AG04450 (cell line): ENCODE results near the gene KREMEN2. TPM values are rescaled to one million over a fixed set of nuclear protein-coding genes. Genes with fewer than 3 reads are reported as not detected.

Experiments
- CTCF ChIA-PET: fragments of 300-600, 350-600 bp; formaldehyde crosslinking; extraction: SDS; loops from one replicate; lab custom pipeline; 2022; ENCODE audit warnings: antibody characterized with exemption, inconsistent platforms; lab: Charles Lee
- POLR2A ChIA-PET: fragments of 350-600 bp; formaldehyde crosslinking; extraction: SDS; loops from one replicate; lab custom pipeline; 2021; ENCODE audit warnings: antibody characterized with exemption, inconsistent platforms; lab: Yijun Ruan, JAX
- DNase-seq: peaks from one replicate; pipeline ENCODE4 v3.0.0-alpha.2; 2011; ENCODE audit warnings: low read depth, low spot score
- H3K27ac ChIP-seq: one replicate; pipeline ENCODE4 v1.5.1; 2012; ENCODE audit warnings: low read depth, low read length, control low read depth
- H3K27me3 ChIP-seq: one replicate; pipeline ENCODE4 v1.6.0; 2012; ENCODE audit warnings: low read length; ENCODE audit not compliant: control insufficient read depth, insufficient read depth
- H3K4me3 ChIP-seq: 2 replicates; pipeline ENCODE4 v1.5.1; 2011; ENCODE audit warnings: mild to moderate bottlenecking, low read depth, low read length, control low read depth
- H3K9me3 ChIP-seq: 2 replicates; pipeline ENCODE4 v1.5.1; 2012; ENCODE audit warnings: low read length; ENCODE audit not compliant: control insufficient read depth, insufficient read depth
- CTCF ChIP-seq: IDR thresholded peaks from 2 replicates; pipeline ENCODE4 v1.5.1; 2011; ENCODE audit warnings: low read depth, low read length, control low read depth, inconsistent platforms
- polyA plus RNA-seq: library from polyadenylated mRNA; depleted of rRNA; stranded (reverse); fragments of >200 nt; gene quantifications from 2 replicates; pipeline ENCODE4 v1.2.3, GENCODE V29; 2011

Gene KREMEN2
- polyA plus RNA-seq, 1 experiment = 0.04 TPM

GRCh38 chr16:2987833-2988232, 23.8 kb downstream of the KREMEN2 start:
- H3K27me3 ChIP-seq = peaks cover 20% of the 10 kb centered on the region
- H3K9me3 ChIP-seq = no peaks in the 10 kb centered on the region
- no peak for DNase-seq
- H3K4me3 ChIP-seq = no peak overlapping the region
- no peak for TF ChIP-seq CTCF
- H3K27ac ChIP-seq = no peak overlapping the region
- CTCF ChIA-PET = interaction anchor here (0.5 kb wide), 1 partner anchor 130 kb away, joined by 3 read pairs; no protein-coding TSS in a partner anchor
- POLR2A ChIA-PET = no interaction called here

- DNase-seq = no peak
- ChIA-PET POLR2A (no interaction called here), CTCF (no interaction called here)
- Histone ChIP-seq H3K9me3 (no peaks in the 10 kb centered on the region), H3K27ac (no peak overlapping the region), H3K4me3 (no peak overlapping the region), H3K27me3 (peaks cover 20% of the 10 kb centered on the region)
- no peak for TF ChIP-seq CTCF
Measured at GRCh38 chr16:2988590-2989099, 24.6 kb downstream of the KREMEN2 start.

DNA sequence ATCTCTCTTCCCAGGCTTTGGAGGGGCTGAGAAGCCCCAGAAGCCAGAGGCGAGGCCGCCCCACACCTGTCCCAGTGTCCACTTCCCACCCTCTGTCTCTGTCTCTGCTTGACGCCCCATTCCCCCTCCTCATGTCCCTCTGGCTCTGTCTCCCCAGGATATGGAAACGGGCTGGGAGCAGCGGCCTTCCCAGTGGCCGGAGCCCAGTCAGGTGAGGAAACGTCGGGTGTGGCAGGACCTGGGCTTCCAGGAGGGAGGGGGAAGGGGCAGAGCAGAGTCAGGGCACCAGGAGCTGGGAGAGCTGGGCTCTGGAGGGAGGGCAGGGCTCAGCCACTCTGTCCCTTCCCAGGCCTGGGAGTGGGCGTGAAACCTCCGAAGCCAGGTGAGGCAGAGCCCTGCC, 26.8 kb downstream of the KREMEN2 start:
- CTCF ChIA-PET = no interaction called here
- POLR2A ChIA-PET = no interaction called here
- Histone ChIP-seq H3K9me3 (no peaks in the 10 kb centered on the region), H3K4me3 (no peak overlapping the region), H3K27me3 (peaks cover 20% of the 10 kb centered on the region), H3K27ac (no peak overlapping the region)
- TF ChIP-seq CTCF = no peak
- DNase-seq = no peak

DNA sequence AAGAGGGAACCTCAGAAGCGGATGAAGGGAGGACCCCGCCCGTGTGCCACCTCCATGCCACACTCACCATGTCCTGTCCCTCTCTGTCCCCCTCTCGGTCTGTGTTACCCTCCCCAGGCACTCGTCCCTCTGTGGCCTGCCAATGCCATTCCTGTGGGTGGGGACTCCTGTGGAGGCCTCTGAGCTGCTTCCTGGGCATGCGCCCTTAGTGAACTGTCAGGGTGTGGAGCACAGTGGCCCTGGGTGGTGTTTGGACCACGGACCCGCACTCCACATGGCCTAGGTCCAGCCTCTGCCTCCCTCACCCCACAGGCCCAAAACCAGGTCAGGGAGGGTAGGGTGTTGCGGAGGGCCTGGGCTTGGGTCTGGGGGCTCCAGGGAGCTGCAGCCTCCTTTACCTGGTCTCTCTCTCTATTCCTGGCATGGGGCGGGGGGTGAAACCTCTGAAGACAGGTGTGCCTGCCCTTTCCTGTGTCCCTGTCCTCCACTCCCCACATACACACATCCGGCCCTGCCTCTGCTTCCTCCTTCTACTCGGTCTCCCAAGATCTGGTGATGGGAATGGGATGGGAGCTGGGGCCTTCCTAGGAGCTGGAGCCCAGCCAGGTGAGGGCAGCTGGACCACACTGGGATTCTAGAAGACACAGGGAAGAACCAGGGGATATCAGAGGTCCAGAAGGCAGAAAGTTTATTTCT, 27.6 kb downstream of the KREMEN2 start:
- DNase-seq = no peak
- ChIA-PET POLR2A (no interaction called here), CTCF (no interaction called here)
- Histone ChIP-seq H3K27ac (no peak overlapping the region), H3K4me3 (no peak overlapping the region), H3K27me3 (peaks cover 24% of the 10 kb centered on the region), H3K9me3 (no peaks in the 10 kb centered on the region; the same call in 1 of the 2 replicates)
- no peak for TF ChIP-seq CTCF

DNA sequence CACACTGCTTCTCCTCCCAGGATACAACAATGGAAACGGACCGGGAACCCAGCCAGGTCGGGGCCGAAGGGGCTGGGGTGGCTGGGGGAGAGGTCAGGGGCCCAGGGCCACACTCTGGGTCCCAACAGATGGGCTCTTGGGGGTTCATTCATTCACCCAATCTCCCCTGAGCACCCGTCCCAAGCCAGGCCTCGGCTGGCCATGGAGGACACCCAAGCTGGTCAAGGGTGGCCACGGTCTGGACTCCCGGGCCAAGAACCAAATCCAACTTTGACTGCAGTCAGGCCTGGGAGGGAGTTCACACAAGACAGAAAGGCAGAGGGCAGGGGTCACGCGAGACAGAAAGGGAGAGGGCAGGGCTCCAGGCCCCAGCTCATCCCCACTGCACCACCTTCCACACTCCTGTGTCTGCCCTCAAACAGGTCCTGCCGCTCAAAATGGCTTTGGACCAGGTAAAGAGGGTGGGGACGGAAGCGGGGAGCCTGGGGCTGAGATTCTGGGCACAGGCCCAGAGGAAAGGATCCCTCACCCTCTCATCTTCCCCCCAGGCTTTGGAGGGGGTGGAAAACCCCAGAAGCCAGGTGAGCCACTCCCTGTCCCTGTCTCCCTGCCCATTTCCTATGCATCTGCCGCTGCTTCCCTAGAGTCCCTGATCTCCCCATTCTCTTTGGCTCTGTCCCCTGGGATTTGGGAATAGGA, 28.5 kb downstream of the KREMEN2 start:
- POLR2A ChIA-PET = no interaction called here
- no peak for TF ChIP-seq CTCF
- CTCF ChIA-PET = no interaction called here

More for the DNA sequence above, 28.5 kb downstream of the KREMEN2 start:
- DNase-seq = no peak
- Histone ChIP-seq H3K27me3 (peaks cover 29% of the 10 kb centered on the region), H3K27ac (no peak overlapping the region), H3K9me3 (no peaks in the 10 kb centered on the region; the same call in 1 of the 2 replicates), H3K4me3 (no peak overlapping the region)
